ENCODE results near the gene NFX1.
"Not testable (repeated sequence)": the region's sequence is repeated elsewhere in the genome, so short reads cannot be mapped to it uniquely, and the experiment has no call there.

Gene NFX1

DNA sequence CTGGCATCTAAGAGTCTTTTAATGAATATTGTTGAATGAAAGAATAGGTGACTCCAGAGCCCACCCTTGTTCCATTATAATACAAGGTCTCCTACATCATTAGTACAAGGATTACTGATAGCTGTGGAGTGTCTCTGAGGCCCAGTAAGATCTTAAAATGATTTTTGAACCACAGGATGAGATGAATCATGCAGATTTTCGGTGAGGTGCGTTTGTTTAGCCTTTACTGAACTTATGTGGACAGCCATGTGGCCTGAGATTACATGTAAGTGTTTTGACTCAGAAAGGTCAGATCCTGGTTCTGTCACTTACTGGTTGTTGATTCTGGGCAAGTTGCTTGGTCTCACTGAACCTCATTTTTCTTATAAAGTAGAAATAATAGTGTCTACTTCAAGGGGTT lies 21.6 kb downstream of the NFX1 start:
- DNase-seq, result no peak

GRCh38 chr9:33315371-33315770 lies 25.1 kb downstream of the NFX1 start:
- no peak for DNase-seq

DNA sequence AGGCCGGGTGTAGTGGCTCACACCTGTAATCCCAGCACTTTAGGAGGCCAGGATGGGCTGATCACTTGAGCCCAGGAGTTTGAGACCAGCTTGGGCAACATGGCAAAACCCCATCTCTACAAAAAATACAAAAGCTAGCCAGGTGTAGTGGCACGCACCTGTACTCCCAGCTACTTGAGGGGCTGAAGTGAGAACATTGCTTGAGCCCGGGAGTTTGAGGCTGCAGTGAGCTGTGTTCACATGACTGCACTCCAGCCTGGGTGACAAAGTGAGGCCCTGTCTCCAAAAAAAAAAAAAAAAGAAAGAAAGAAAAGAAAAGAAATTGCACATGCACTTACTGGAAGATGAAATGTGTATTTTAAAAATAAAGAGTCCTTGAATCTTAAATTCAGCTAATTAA lies 26.8 kb downstream of the NFX1 start:
- DNase-seq, result not testable (repeated sequence)

- no peak for DNase-seq
Observed at GRCh38 chr9:33318225-33318624, 27.9 kb downstream of the NFX1 start.

DNA sequence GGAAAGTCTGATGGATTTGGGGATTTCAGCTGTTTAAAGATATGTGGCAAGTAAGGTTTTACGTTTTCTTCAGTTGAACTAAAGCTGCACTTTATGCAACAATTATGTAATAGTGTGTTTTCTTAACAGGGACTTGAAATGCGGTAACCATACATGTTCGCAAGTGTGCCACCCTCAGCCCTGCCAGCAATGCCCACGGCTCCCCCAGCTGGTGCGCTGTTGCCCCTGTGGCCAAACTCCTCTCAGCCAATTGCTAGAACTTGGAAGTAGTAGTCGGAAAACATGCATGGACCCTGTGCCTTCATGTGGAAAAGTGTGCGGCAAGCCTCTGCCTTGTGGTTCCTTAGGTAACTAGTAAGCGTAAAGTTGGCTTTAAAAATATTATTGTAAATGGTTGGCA lies 28.5 kb downstream of the NFX1 start:
- DNase-seq, result no peak

GRCh38 chr9:33320230-33320567 lies 29.9 kb downstream of the NFX1 start:
- no peak for DNase-seq

GRCh38 chr9:33320568-33321261 lies 30.4 kb downstream of the NFX1 start:
- DNase-seq, result no peak

- DNase-seq, result no peak
Observed at GRCh38 chr9:33329117-33329563, 38.8 kb downstream of the NFX1 start.

DNA sequence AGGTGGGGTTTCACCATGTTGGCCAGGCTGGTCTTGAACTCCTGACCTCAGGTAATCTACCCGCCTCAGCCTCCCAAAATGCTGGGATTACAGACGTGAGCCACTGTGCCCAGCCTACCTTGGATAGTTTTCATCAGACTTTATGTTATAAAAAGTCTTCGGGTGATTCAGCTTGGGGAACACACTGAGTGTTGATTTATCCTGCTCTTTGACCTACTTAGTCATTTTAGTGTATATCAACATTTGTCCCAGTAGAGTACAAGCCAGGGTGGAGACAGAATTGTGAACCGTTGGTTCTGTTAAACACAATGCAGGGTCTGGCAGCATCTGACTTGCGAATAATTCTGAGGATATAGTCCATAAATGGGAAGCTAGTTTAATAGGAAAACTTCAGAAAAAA lies 39.7 kb downstream of the NFX1 start:
- DNase-seq, result no peak

DNA sequence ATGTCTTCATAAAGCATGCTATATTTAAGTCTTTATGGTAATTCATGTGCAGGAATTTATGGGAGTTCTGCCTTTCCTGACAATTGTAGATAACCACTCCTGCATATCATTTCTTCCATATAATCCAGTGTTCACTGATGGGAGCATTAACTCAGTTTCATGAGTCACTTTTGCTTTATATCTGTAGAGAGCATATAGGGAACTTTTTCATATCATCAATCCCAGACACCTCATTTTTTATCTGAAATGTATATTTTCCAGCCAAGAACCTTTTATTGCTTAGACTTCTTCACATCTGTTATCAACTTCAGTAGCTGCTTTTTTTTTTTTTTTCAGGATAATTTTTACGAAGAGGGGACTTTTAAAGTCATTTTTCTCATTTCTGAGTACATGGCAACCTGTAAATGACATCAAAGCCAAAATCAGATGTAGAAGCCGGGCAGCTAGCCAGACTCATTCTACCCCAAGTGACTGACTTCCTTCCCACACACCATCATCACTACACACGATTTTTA lies 41.1 kb downstream of the NFX1 start:
- DNase-seq, result no peak

- DNase-seq, result no peak
Observed at GRCh38 chr9:33332011-33332410, 41.7 kb downstream of the NFX1 start.

GRCh38 chr9:33332956-33333355 lies 42.6 kb downstream of the NFX1 start:
- not testable (repeated sequence) for DNase-seq

DNA sequence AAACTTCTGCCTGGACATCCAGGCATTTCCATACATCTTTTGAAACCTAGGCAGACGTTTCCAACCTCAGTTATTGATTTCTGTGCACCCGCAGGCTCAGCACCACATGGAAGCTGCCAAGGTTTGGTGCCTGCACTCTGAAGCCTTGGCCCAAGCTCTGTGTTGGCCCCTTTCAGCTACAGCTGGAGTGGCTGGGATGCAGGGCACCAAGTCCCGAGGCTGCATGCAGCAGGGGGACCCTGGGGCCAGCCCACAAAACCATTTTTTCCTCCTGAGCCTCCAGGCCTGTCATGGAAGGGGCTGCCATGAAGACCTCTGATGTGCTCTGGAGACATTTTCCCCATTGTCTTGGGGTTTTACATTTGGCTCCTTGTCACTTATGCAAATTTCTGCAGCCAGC lies 49.9 kb downstream of the NFX1 start:
- DNase-seq, result no peak

GRCh38 chr9:33341182-33341581 lies 50.9 kb downstream of the NFX1 start:
- DNase-seq, result no peak

GRCh38 chr9:33344145-33344544 lies 53.8 kb downstream of the NFX1 start:
- no peak for DNase-seq

DNA sequence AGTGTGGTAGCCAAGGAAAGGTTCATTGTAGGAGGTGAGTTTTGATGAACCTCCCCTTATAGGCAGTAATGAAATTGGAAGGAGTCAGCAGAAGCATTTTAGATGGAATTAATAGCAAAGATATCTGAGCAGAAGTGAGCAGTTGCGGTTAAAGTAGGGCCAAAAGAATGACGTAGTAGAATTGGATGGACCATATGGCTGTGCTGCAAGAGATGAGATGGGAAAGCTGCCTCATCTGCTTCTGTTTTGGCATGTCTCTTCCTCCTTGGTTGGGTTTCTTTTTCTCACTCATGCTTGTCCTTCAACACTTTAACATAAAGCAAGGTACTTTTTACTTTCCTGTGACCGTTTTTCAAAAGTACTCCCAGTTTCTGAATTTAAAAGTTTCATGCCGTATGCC lies 56.2 kb downstream of the NFX1 start:
- DNase-seq, result no peak

DNA sequence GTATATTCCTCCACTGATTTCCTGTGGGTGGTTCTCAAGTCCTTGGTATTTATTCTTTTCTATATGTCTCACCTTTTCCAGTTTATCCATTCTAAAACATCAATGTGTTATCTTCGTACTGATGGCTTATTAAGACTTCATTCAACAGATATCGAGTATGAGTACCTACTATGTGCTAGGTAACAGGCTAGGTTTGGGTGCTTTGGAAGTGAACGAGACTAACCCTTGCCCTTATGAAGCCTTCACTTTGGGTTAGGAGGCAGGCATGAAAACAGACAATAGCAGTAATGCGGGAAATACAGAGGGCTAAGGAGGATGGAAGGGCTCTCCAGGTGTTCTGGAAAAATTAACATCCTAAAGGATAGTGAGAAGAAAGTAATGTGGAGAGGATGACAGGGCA lies 58.7 kb downstream of the NFX1 start:
- no peak for DNase-seq

GRCh38 chr9:33349743-33350142 lies 59.4 kb downstream of the NFX1 start:
- DNase-seq, result no peak

DNA sequence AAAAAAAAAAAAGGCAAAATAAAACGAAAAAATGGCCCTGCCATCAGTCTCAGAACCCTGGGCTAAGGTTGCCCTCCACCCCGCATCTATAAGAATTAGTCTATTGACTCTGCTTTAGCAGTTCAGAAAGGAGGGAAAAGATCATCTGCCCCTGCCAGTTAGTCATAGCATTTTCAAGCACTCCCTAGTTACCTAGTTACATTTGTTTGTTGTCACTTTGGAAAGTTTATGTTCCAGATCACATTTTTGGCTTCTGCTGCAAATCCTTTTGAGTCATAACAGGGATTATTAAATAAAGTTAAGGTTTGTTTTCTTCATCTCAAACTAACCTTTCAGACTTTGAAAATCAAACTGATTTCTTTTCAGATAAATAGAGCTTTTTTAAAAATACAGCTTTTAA lies 60.0 kb downstream of the NFX1 start:
- DNase-seq, result no peak

DNA sequence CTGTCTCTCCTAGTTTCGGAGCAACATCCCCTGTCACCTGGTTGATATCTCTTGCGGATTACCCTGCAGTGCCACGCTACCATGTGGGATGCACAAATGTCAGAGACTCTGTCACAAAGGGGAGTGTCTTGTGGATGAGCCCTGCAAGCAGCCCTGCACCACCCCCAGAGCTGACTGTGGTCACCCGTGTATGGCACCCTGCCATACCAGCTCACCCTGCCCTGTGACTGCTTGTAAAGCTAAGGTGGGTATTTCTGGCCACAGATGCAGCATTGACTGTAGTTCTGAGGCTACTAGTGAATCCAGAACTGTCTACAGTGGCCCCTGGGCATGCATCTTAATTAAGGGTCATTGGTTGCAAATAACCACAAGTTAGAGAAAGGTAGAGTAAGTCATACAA lies 61.2 kb downstream of the NFX1 start:
- DNase-seq, result no peak

DNA sequence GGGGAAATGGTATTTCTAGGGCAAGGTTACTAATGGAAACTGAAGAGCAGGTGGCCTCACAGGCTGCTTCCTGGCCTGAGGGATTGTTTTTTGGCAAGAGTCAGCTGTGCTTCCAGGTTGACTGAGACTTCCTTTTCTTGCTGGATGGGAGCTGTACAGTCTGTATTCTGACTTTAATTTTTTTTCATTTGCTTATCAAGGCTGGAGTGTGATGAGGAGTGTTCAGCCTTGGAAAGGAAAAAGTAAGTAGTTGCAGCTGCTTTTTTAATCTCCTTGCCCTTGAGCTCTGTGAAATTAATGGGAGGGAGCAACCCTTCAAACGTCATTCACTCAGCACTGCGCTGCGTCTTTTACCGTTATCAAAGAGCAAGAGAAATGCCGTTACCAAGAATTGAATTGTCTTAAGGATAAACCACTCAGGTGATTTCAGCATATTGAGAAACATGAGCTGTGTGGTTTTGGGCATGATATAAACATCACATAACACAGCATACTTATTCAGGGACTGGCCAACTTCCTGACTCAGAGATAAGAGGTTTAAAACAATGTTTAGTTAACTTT lies 64.4 kb downstream of the NFX1 start:
- no peak for DNase-seq

DNA sequence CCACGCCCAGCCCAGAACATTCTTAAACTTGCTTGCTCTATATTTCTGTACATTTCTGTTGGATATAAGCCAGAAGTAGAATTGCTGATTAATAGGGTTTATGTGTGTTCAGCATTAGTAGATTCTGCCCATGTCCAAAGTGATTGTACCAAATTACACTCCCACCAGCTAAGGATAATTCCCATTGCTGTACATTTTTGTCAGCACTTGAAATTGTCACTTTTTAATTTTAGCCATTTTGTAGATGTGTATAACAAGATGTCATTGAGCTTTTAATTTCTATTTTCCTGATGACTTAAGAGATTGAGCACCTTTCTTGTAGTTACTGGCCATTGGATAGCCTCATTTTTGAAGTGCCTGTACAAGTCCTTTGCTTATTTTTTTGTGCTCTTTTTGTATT lies 65.6 kb downstream of the NFX1 start:
- no peak for DNase-seq

DNA sequence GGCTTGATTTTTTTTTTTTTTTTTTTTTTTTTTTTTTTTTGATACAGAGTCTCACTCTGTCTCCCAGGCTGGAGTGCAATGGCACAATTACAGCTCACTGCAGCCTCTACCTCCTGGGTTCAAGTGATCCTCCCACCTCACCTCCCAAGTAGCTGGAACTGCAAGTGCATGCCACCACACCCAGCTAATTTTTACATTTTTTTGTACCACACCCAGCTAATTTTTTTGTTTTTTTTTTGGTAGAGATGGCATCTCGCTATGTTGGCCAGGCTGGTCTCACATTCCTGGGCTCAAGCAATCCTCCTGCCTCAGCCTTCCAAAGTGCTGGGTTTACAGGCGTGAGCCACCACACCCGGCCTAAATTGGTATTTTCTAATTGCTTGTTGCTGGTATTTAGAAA lies 68.3 kb downstream of the NFX1 start:
- not testable (repeated sequence) for DNase-seq

DNA sequence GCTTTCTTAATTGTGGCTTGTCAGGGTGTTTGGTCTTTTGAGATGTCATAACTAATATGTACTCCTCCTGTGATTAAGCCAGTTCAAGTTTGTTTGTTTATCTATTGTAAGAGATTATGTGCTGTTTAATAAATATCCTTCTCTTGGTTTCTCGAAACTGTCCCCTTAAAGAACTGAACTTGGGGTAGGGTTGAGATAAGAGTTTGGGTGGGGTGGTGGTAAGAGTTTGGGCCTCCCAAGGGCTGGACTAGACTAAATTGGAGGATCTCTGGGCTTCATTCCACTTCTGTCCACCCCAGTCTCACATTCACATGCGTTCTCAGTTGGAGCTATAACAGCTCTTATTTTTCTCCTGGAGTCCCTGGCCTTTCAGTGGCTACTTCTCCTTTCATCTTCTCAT lies 73.8 kb downstream of the NFX1 start:
- no peak for DNase-seq

DNA sequence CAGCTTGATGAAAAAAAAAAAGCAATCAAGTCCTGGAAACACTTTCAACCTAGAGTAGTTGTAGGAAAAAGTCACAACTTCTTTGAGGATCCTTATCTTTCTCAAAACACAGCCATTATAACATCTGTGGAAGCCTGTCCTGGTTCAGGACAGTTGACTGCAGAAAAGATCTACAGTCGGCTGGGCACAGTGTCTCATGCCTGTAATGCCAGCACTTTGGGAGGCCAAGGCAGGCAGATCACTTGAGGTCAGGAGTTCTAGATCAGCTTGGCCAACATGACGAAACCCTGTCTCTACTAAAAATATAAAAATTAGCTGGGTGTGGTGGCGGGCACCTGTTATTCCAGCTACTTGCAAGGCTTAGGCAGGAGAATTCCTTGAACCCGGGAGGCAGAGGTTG lies 74.5 kb downstream of the NFX1 start:
- DNase-seq, result not testable (repeated sequence)

Measured in femur (tissue), 1 donor.